ENCODE data around the gene ACR.

GRCh38 chr22:50715250-50715649, 22.8 kb upstream of the ACR start:
- TF ChIP-seq ZNF17 (CRISPR knock-in tag; IDR thresholded peaks at IDR 0.05) (no peak), ZBTB26 (CRISPR knock-in tag; IDR thresholded peaks at IDR 0.05; ENCODE audit: borderline replicate concordance) (no peak), SRF (IDR thresholded peaks at IDR 0.05; ENCODE audit: low read depth, low read length) (no peak), ASH2L (IDR thresholded peaks at IDR 0.05; ENCODE audit: insufficient read length, low read depth, low read length) (no peak)

Data from HepG2 (cell line).